ENCODE measurements around the gene TBC1D9. TPM values are rescaled to one million over a fixed set of nuclear protein-coding genes. Genes with fewer than 3 reads are reported as not detected.

The TBC1D9 gene
- total and polyA plus RNA-seq, 2 experiments from 2014 or later: 4.4 to 14.4 TPM

DNA sequence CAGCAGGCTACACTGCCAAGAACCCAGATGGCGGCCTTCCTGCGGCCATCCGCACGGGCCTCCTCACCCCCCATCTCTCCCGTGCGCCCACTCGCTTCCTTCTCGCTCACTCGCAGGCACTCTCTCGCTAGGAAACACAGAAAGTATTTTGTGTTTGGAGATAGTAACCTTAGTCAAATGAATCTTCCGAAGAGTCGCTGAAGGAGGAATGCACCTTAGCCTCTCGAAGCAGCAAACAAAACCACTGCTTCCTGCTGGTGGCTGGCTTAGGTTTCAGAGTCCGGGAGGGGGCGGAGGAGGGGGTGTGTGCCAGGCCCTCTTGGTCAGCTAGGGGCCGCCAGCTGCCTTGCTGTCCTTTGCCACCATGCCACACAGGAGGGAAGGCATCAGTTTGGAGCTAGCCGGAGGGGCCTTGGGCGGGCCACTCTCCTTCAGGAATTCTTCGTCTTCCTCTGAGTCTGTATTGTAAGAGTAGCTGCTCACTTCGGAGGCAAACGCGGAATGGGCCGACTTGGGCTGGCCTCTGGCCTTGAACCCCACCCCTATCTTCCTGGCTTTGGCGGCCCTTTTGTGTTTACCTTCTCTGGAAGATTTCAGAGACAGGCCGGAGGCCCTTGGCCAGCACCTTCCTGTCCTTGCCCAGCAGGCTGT is 114.3 kb downstream of the TBC1D9 start:
- Histone ChIP-seq H3K36me3 (ENCODE audit: low read depth) (peaks cover 9% of the 10 kb centered on the region; the same call in 1 of the 2 replicates), H3K4me3 (no peak overlapping the region), H2AFZ (no peak overlapping the region), H3K4me1 (ENCODE audit: insufficient read depth) (no peaks in the 10 kb centered on the region), H3K9me2 (ENCODE audit: insufficient read depth) (no peaks in the 10 kb centered on the region), H4K20me1 (ENCODE audit: insufficient read depth) (no peaks in the 10 kb centered on the region), H3K27me3 (replicated peaks; ENCODE audit: insufficient read depth) (no peaks in the 10 kb centered on the region), H3K27ac (no peak overlapping the region), H3F3A (ENCODE audit: insufficient read depth) (no peaks in the 10 kb centered on the region), H3K79me2 (ENCODE audit: insufficient read depth) (no peaks in the 10 kb centered on the region), H3K9me3 (ENCODE audit: low read depth) (no peaks in the 10 kb centered on the region), H3K9ac (no peak overlapping the region), H3K4me2 (ENCODE audit: unreplicated experiment) (no peak overlapping the region)
- TF ChIP-seq EZH2 (IDR thresholded peaks at IDR 0.05; ENCODE audit: insufficient read depth, poor library complexity, severe bottlenecking) (no peak), EZH2phosphoT487 (IDR thresholded peaks at IDR 0.05; ENCODE audit: insufficient read depth, low read depth) (no peak)
- in situ Hi-C loops (cut with MboI): no loop called here
- DNase-seq: no peak
- 95 to 96% methylated on average over 24 to 25 of the region's 25 CpGs for WGBS, 2 experiments (ENCODE audit: low coverage in 1 of 2, low lambda C conversion rate in 2 of 2, missing lambda C conversion rate in 2 of 2)

DNA sequence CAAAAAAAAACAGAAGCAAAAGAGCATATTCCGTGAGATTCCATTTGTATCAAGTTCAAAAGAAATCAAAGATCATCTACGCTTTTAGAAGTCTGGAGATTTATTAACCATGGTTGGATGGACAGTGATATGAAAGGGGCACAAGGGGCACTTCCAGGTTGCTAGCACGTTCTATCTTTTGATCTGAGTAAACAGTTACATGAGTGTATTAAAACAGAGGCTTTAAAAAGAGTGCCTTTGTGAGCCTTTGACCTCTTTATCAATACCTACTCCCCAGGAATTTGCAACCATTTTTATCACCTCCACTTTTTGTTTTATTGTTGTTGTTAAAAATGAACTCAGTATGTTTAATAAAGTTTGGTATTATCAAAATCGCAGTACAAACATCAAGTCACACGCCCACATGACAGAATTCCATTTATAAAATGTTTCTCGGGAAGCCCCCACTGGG is 115.1 kb downstream of the TBC1D9 start:
- H3K79me2 ChIP-seq (ENCODE audit: insufficient read depth): no peaks in the 10 kb centered on the region
- no peaks in the 10 kb centered on the region for H3K27me3 ChIP-seq (replicated peaks; ENCODE audit: insufficient read depth)
- no peaks in the 10 kb centered on the region for H3K9me2 ChIP-seq (ENCODE audit: insufficient read depth)
- H3K9me3 ChIP-seq (ENCODE audit: low read depth): no peaks in the 10 kb centered on the region
- no peak overlapping the region for H3K27ac ChIP-seq
- TF ChIP-seq EZH2phosphoT487 (IDR thresholded peaks at IDR 0.05; ENCODE audit: insufficient read depth, low read depth): no peak
- no peak for TF ChIP-seq EZH2 (IDR thresholded peaks at IDR 0.05; ENCODE audit: insufficient read depth, poor library complexity, severe bottlenecking)
- no peak overlapping the region for H3K9ac ChIP-seq
- H3K4me2 ChIP-seq (ENCODE audit: unreplicated experiment): no peak overlapping the region
- no peak for DNase-seq
- peaks cover 3% of the 10 kb centered on the region; the same call in 1 of the 2 replicates for H3K4me1 ChIP-seq (ENCODE audit: insufficient read depth)
- H3K4me3 ChIP-seq: no peak overlapping the region
- no peak overlapping the region for H2AFZ ChIP-seq
- WGBS, 2 experiments (ENCODE audit: low coverage in 1 of 2, low lambda C conversion rate in 2 of 2, missing lambda C conversion rate in 2 of 2): 98 to 99% methylated on average over 6 of the region's 6 CpGs
- in situ Hi-C loops (cut with MboI): no loop called here
- no peaks in the 10 kb centered on the region for H4K20me1 ChIP-seq (ENCODE audit: insufficient read depth)
- H3K36me3 ChIP-seq (ENCODE audit: low read depth): peaks cover 9% of the 10 kb centered on the region; the same call in 1 of the 2 replicates
- no peaks in the 10 kb centered on the region for H3F3A ChIP-seq (ENCODE audit: insufficient read depth)

DNA sequence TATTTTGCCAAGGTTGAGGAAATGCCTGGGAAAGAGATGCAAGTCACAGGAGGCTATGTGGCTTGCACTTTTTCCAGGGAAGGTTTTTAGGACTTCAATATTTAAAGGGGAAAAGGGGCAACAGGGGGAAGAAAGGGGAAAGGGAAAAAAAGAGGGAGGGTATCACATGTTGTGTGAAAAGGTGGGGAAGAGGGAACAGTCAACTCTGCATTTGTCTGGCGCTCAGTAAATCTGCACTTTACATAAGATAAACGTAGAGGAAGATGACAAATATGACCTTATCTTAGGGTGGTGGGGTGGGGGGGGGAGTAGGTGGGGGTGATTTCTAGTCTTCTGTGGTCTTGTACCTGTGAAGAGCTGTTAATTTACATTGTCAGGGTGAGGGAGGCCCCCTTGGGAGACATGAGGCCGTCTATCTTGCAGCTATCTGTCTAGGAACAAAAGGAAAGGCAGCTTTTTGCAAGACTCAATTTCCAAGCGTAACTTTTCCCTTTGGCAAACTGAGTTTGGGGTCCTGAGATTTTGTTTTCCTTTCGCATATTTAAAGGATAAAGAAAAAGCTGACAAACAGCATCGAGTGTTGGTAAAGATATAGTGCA is 115.9 kb downstream of the TBC1D9 start:
- Histone ChIP-seq H3K36me3 (ENCODE audit: low read depth) (peaks cover 9% of the 10 kb centered on the region; the same call in 1 of the 2 replicates), H3K9me3 (ENCODE audit: low read depth) (no peaks in the 10 kb centered on the region), H3K4me2 (ENCODE audit: unreplicated experiment) (no peak overlapping the region), H3K9me2 (ENCODE audit: insufficient read depth) (no peaks in the 10 kb centered on the region), H3K9ac (no peak overlapping the region), H3K27me3 (replicated peaks; ENCODE audit: insufficient read depth) (no peaks in the 10 kb centered on the region), H3K4me1 (ENCODE audit: insufficient read depth) (peaks cover 12% of the 10 kb centered on the region), H4K20me1 (ENCODE audit: insufficient read depth) (no peaks in the 10 kb centered on the region), H3K79me2 (ENCODE audit: insufficient read depth) (no peaks in the 10 kb centered on the region), H2AFZ (no peak overlapping the region), H3F3A (ENCODE audit: insufficient read depth) (no peaks in the 10 kb centered on the region), H3K4me3 (no peak overlapping the region), H3K27ac (no peak overlapping the region)
- no peak for DNase-seq
- in situ Hi-C loops (cut with MboI): no loop called here
- TF ChIP-seq EZH2phosphoT487 (IDR thresholded peaks at IDR 0.05; ENCODE audit: insufficient read depth, low read depth): no peak
- 73 to 75% methylated on average over 6 of the region's 6 CpGs for WGBS, 2 experiments (ENCODE audit: low coverage in 1 of 2, low lambda C conversion rate in 2 of 2, missing lambda C conversion rate in 2 of 2)

DNA sequence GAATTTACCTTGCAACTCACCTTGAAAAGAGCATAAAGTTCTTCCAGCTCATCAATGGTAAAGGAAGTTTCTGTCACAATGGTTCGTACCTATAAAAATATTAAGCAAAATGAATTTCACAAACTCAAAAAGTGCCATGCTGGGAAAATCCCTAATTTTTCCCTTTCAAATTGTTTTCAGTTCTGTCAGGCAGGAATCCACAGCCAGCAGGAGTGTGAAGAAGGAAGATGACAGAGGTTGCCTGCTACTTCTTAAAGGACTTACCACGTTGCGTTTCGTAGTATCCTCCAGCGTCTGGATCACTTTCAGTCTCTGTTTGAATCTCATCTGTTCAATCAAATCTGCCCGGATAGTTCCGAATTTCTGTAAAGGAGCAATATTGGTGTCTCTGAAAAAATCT is 117.1 kb downstream of the TBC1D9 start:
- H2AFZ ChIP-seq: no peak overlapping the region
- H3K36me3 ChIP-seq (ENCODE audit: low read depth): peaks cover 9% of the 10 kb centered on the region; the same call in 1 of the 2 replicates
- no peaks in the 10 kb centered on the region for H3K27me3 ChIP-seq (replicated peaks; ENCODE audit: insufficient read depth)
- no peak overlapping the region for H3K27ac ChIP-seq
- H3K79me2 ChIP-seq (ENCODE audit: insufficient read depth): no peaks in the 10 kb centered on the region
- no peak overlapping the region for H3K4me2 ChIP-seq (ENCODE audit: unreplicated experiment)
- no peaks in the 10 kb centered on the region for H3F3A ChIP-seq (ENCODE audit: insufficient read depth)
- H3K4me1 ChIP-seq (ENCODE audit: insufficient read depth): peaks cover 12% of the 10 kb centered on the region
- H3K9me3 ChIP-seq (ENCODE audit: low read depth): no peaks in the 10 kb centered on the region
- no peaks in the 10 kb centered on the region for H4K20me1 ChIP-seq (ENCODE audit: insufficient read depth)
- WGBS, 2 experiments (ENCODE audit: low coverage in 1 of 2, low lambda C conversion rate in 2 of 2, missing lambda C conversion rate in 2 of 2): 90 to 93% methylated on average over 7 of the region's 7 CpGs
- H3K9ac ChIP-seq: no peak overlapping the region
- no peak overlapping the region for H3K4me3 ChIP-seq
- in situ Hi-C loops (cut with MboI): no loop called here
- H3K9me2 ChIP-seq (ENCODE audit: insufficient read depth): no peaks in the 10 kb centered on the region
- DNase-seq: no peak
- TF ChIP-seq EZH2phosphoT487 (IDR thresholded peaks at IDR 0.05; ENCODE audit: insufficient read depth, low read depth) (no peak), EZH2 (IDR thresholded peaks at IDR 0.05; ENCODE audit: insufficient read depth, poor library complexity, severe bottlenecking) (no peak)

All from GM23248 (cell line).